Astrocyte of the spinal cord (primary cell): ENCODE results near the gene MT1B.

Experiments used
- DNase-seq: peaks from one replicate; pipeline ENCODE4 v3.0.0; 2011; ENCODE audit warnings: low read depth, low spot score
- H3K4me3 ChIP-seq: 2 replicates; pipeline ENCODE4 v1.5.1; 2011; ENCODE audit warnings: low read depth, mild to moderate bottlenecking, low read length, moderate library complexity
- CTCF ChIP-seq: IDR thresholded peaks from 2 replicates; pipeline ENCODE4 v1.5.1; 2012; ENCODE audit warnings: low read depth, mild to moderate bottlenecking, low read length, inconsistent platforms
- in situ Hi-C: cut with HindIII; loops from 2 replicates; pipeline ENCODE4 v1.10.0; 2017; ENCODE audit warnings: low sequenced_read_pairs

MT1B gene

GRCh38 chr16:56643833-56644232 lies 7.9 kb upstream of the MT1B start:
- in situ Hi-C loops, result no loop called here
- DNase-seq, result no peak
- TF ChIP-seq CTCF, result no peak
- H3K4me3 ChIP-seq, result no peak overlapping the region

- H3K4me3 ChIP-seq, result no peak overlapping the region
- no peak for DNase-seq
- in situ Hi-C loops, result no loop called here
- TF ChIP-seq CTCF, result no peak
These were observed 6.4 kb upstream of the MT1B start for GRCh38 chr16:56645311-56645710.

GRCh38 chr16:56645838-56646237 lies 5.8 kb upstream of the MT1B start:
- DNase-seq, result no peak
- TF ChIP-seq CTCF, result no peak
- in situ Hi-C loops, result no loop called here

GRCh38 chr16:56647641-56648431 lies 3.9 kb upstream of the MT1B start:
- in situ Hi-C loops, result no loop called here
- no peak overlapping the region for H3K4me3 ChIP-seq
- DNase-seq, result no peak

More at GRCh38 chr16:56645838-56646237, 5.8 kb upstream of the MT1B start:
- H3K4me3 ChIP-seq, result no peak overlapping the region

GRCh38 chr16:56649271-56649670 lies 2.4 kb upstream of the MT1B start:
- no peak for DNase-seq
- in situ Hi-C loops, result no loop called here
- TF ChIP-seq CTCF, result no peak
- H3K4me3 ChIP-seq, result no peak overlapping the region

More at GRCh38 chr16:56647641-56648431, 3.9 kb upstream of the MT1B start:
- no peak for TF ChIP-seq CTCF

- TF ChIP-seq CTCF, result no peak
- H3K4me3 ChIP-seq, result no peak overlapping the region
- in situ Hi-C loops, result no loop called here
- no peak for DNase-seq
These were observed 1.9 kb upstream of the MT1B start for GRCh38 chr16:56649820-56650219.
